GM12878 (cell line): ENCODE results near the gene MTHFD1L.

ENCODE experiments used
- CTCF ChIP-seq, 3 experiments: IDR thresholded peaks in 2 of 3; conservative IDR thresholded peaks in 1 of 3; 2 replicates each; pipeline ENCODE4 v1.5.1; 2011; ENCODE audit warnings: low read depth in 3 of 3, low read length in 3 of 3, mild to moderate bottlenecking in 3 of 3, control low read depth in 2 of 3, moderate library complexity in 2 of 3, inconsistent platforms in 1 of 3, mixed read lengths in 1 of 3; ENCODE audit not compliant: control insufficient read depth in 2 of 3, insufficient read depth in 1 of 3; ENCODE audit errors: extremely low read depth in 1 of 3
- FOXK2 ChIP-seq: fragments of 450-650 bp; IDR thresholded peaks from 2 replicates; pipeline ENCODE4 v1.6.1; 2017; ENCODE audit warnings: mild to moderate bottlenecking, moderate library complexity
- JUND ChIP-seq: IDR thresholded peaks from 2 replicates; pipeline ENCODE4 v1.6.1; 2012; ENCODE audit warnings: low read depth, mild to moderate bottlenecking, low read length, improper control_type of control experiment, moderate library complexity
- ZNF274 ChIP-seq: IDR thresholded peaks from one replicate; pipeline ENCODE4 v1.8.0; 2011; ENCODE audit not compliant: insufficient read length, insufficient read depth

- TF ChIP-seq ZNF274 (no peak), JUND (no peak), CTCF (IDR thresholded peaks at IDR 0.05 in 2 of 3, conservative IDR thresholded peaks at IDR 0.05 in 1 of 3; ENCODE audit: control insufficient read depth in 2 of 3, extremely low read depth in 1 of 3, insufficient read depth in 1 of 3, low read depth in 3 of 3, low read length in 3 of 3) (no peak), FOXK2 (no peak)
Observed at GRCh38 chr6:150953851-150954250, 88.3 kb downstream of the MTHFD1L start.
